Left ventricle myocardium superior (tissue), 1 donor: Measurements from ENCODE around the gene VCP. TPM values are rescaled to one million over a fixed set of nuclear protein-coding genes. Genes with fewer than 3 reads are reported as not detected.
"Not testable (repeated sequence)": the region's sequence is repeated elsewhere in the genome, so short reads cannot be mapped to it uniquely, and the experiment has no call there.

Source experiments
- ATAC-seq: fragments of 200-7000 bp; cut with Tn5 transposase; one replicate; pipeline ENCODE4 v1.9.1; 2020; ENCODE audit warnings: mild to moderate bottlenecking, moderate library complexity
- DNase-seq: peaks from one replicate; pipeline ENCODE4 v3.0.0-alpha.2; 2020
- intact Hi-C: fragments of 100-400 bp; cut with micrococcal nuclease; formaldehyde crosslinking; loops from one replicate; pipeline ENCODE4 v1.11.0; 2022
- total RNA-seq: library from RNA; stranded (reverse); fragmentation: NEBNext Ultra II Directional; extraction: Animal tissue kit (Norgen Biotek cat#: 25700); gene quantifications from one replicate; pipeline ENCODE4 v1.2.1, GENCODE V29; 2021
- donor health status: DM: no; HTN: yes; CAD: no; lungs with severe emphysema.

The VCP gene
- total RNA-seq, 1 donor from 2014 or later, result 233 TPM

DNA sequence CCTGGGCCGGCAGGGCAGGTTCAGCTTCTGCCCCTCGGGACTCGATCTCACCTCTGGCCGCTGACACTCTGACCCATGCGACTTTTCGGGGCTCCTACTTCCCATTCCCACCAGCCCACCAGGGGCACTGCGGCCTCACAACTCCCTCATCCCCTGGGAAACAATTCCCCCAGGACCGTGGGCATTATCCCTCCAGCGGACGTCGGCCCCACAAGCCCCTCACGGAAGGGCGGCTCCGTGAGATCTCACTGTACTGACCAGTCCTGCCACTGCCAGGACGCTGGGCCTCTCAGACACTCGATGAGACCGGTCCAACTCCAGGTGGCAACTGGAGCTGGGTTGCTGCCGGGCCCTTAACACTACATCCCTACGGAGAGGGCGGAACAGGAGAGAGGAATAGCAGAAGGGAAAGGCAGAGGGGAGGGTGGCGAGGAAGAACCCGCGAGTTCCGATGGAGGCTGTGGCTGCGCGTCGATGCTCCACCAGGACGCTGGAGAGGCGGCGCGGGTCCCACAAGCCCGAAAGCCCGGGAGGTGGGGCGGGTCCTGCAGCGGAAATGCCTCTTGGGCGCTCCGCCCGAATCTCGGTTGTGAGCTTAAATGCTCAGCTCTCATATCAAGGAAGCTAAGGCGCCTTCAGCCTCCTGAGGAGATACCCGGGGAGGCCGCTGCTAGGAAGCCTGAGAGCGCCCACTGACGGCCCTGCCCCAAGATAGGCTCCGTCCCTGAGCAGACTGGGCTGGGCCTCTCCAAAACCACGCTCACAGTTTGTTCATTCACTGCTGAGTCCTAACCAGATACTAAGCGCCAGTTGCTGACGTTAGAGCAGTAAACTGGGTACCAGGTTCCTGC lies 36.3 kb downstream of the VCP start:
- DNase-seq (peak; percentile 78), ATAC-seq (peak; percentile 79)

DNA sequence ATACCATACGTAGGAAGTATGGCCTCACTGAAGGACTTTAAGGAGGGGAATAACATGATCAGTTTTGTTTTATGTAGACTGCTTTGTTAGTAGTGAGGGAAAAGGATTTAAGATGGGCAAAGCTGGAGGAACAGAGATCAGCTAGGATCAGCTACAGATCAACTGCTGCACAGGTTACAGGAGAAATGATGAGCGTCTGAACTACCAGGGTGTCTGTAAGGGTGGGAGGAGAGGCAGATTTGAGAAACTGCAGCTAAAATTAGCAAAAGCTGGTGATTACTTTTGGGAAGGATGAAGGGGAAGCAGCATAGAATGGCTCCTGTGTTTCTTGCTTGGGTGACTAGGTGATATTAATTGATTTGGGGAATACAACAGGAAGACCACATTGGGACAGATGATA lies 39.3 kb downstream of the VCP start:
- ATAC-seq (no peak), DNase-seq (no peak)
- intact Hi-C loops, result no loop called here

More for the DNA sequence above, 36.3 kb downstream of the VCP start:
- intact Hi-C loops, result no loop called here

DNA sequence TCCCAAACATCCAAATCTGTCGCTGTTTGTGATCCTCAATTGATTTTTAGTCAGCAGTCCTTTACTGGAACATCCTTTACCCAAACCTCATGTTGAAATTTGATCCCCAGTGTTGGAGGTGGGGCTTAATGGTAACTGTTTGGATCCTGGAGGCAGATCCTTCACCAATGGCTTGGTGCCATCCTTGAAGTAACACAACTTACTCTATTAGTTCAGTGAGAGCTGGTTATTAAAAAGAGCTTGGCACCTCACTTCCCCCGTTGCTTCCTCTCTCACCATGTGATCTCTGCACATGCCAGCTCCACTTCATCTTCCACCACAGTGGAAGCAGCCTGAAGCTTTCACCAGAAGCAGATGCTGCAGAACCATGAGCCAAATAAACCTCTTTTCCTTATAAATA lies 42.6 kb downstream of the VCP start:
- intact Hi-C loops, result no loop called here
- peak; percentile 53 for ATAC-seq
- no peak for DNase-seq

DNA sequence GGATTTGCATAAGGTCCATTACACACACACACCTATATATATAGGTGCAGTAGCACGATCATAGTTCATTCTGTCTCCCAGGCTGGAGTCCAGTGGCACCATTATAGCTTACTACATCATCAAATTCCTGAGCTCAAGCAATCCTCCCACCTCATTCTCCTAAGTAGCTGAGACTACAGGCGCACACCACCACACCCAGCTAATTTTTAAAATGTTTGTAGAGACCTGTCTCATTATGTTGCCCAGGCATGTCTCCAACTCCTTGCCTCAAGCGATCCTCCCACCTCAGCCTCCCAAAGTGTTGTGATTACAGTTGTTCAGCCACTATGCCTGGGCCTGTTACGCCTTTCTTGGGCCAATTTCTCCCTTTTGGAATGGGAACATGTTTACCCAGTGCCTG lies 43.2 kb downstream of the VCP start:
- no peak for ATAC-seq
- intact Hi-C loops, result no loop called here

DNA sequence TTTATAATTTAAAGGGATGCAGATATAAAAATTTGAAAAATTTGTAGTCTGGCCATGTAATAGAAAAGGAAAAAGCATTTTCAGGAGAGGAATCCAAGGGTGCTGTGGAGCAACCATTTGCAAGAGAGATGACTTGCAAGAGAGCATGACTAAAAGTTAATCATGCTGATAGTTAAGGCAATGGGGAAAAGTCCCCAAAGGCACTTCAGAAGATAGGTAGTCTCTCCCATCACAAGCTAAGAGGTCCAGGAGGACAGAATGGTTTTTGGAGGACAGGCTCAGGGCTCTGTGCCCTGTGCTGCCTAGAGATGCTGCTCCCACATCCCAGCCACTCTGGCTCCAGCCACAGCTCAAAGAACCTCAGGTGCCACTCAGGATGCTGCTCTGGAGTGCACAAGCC lies 44.1 kb downstream of the VCP start:
- no peak for DNase-seq
- ATAC-seq, result no peak
- intact Hi-C loops, result no loop called here

More for the DNA sequence above, 43.2 kb downstream of the VCP start:
- DNase-seq, result no peak

DNA sequence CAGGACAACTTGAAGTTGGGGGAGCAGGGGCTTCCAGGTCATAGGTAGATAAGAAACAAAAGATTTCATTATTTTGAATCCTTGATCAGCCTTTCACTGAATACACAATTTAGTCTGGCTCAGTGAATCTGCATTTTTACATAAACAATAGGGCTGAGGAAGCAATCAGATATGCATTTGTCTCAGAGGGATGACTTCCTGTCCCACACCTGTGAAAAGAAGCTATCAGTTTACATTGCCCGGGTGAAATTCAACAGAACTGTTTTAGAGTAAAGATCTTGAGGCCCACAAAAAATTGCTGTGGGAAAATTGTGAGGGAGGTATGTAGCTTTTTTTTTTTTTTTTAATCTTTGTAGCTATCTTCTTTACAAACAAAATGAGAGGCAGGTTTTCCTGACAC lies 44.6 kb downstream of the VCP start:
- no peak for ATAC-seq
- no peak for DNase-seq
- intact Hi-C loops, result no loop called here

DNA sequence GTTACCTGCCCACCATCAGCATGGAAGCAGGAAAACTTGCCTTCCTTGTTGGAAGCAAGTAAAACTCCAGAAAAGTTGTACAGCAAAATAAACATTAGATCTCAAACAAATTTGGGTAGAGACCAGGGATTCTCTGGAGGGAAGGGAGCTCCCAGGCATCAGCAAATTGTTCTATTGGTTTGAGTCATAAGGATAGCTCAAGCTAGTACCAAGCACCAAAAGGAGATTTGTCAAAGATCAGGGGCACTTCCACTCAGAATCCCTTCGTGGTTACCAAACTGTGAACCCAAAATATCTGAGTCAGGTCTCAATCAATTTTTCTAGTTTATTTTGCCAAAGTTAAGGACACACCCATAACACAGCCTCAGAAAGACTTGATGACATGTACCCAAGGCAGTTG lies 45.1 kb downstream of the VCP start:
- ATAC-seq (no peak), DNase-seq (no peak)
- intact Hi-C loops, result no loop called here

DNA sequence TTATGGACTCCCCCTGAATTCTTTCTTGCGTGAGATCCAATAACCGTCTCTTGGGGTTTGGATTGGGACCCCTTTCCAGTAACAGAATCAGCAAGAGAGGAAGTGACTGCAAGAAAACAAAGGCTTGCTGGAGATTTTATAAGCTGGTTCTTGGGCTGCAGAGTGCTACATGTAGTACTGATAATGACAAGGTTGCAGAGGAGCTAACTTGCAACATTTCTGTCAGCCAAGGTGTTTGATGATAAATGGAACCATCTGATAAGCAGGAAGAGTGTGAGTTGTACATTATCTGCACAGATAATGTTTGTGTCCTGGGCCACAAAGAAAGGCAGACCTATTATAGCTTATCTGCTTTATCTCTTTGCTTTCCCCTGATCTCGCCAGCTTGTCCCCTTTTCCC lies 45.8 kb downstream of the VCP start:
- intact Hi-C loops, result no loop called here
- ATAC-seq (peak; percentile 21), DNase-seq (no peak)

DNA sequence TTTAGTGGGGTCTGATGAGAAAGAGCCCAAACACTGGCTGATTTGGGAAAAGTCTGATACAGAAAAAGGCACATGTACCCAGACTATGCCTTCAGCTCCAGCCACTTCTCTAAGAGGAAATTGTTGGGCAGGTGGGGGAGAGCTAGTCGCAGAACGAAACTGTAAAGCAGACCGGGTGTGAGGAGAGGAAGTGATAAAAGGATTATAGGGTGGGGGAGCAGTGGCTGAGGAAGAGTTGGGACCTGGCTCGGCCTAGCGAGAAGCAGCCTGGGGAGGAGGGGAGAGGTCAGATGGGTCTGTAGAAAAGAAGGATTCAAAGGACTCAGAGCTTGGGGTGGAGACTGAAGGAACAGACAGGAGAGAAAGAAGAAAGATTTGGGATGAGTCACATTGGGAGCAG lies 49.0 kb downstream of the VCP start:
- intact Hi-C loops, DNase-seq, ATAC-seq: not testable (repeated sequence)

DNA sequence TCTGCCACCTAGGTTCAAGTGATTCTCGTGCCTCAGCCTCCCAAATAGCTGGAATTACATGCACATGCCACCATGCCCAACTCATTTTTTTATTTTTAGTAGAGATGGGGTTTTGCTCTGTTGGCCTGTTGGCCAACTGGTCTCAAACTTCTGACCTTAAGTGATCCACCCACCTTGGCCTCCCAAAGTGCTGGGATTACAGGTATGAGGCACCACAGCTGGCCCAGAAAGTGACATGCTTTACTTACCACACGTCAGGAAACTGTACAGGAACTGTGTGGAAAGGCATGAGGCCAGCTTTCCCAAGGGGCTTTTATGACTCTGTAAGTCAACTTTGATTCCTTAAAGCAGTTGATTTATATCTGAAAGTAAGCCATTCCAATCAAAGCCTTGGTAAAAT lies 57.9 kb downstream of the VCP start:
- ATAC-seq (no peak), DNase-seq (no peak)
- intact Hi-C loops, result no loop called here

DNA sequence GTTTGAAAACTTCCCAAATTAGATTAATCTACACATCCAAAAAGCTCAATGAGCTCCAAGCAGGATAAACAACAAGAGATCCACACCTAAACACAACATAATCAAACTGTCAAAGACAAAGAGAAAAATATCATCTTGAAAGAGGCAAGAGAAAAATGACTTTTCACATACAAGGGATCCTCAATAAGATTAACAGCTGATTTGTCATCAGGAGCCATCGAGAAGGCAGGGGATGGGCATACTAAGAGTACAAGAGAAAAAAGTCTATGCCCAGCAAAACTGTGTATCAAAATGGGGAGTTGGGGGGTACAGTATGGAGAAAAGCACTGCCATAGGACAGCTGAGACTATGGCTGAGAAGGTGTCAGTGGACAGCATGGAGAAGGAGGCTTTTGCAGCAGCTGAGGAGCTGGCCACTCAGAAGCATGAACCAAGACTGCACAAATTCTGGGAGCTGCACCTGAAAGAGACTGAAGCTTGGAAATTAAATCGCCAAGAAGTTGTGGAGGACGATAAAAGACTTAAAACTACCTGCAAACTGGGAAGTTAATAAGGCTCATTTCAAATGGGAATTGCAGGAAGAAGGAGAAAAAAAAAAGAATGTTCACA lies 62.0 kb downstream of the VCP start:
- intact Hi-C loops, result no loop called here
- DNase-seq, result no peak
- ATAC-seq, result no peak

Other genes starting within 250 kb of the VCP start
- 0.10 TPM for gene PHF24, start 114.3 kb downstream of the VCP start, total RNA-seq
- 36.2 TPM for gene DNAJB5, start 82.9 kb downstream of the VCP start, total RNA-seq
- 4.4 TPM for gene FANCG, start 7.3 kb upstream of the VCP start, total RNA-seq
- 9.5 TPM for gene PIGO, start 24.0 kb upstream of the VCP start, total RNA-seq
- 150 TPM for gene STOML2, start 30.5 kb upstream of the VCP start, total RNA-seq
- gene ATOSB, start 43.2 kb upstream of the VCP start, total RNA-seq, result 15.6 TPM
- 25.5 TPM for gene UNC13B, start 89.4 kb upstream of the VCP start, total RNA-seq